Colonic mucosa (tissue), 4 donors: ENCODE data around the gene ZC3H13. TPM values are rescaled to one million over a fixed set of nuclear protein-coding genes. Genes with fewer than 3 reads are reported as not detected.

Experiments
- DNase-seq: peaks from one replicate; pipeline ENCODE4 v3.0.0-alpha.2; 2020
- H3K27ac ChIP-seq: fragments of 200-600 bp; one replicate; pipeline ENCODE4 v1.8.0; 2021
- H3K27me3 ChIP-seq: fragments of 200-600 bp; one replicate; pipeline ENCODE4 v1.8.0; 2021
- H3K36me3 ChIP-seq: fragments of 200-600 bp; one replicate; pipeline ENCODE4 v1.8.0; 2021
- H3K4me1 ChIP-seq: fragments of 200-600 bp; one replicate; pipeline ENCODE4 v1.8.0; 2021; ENCODE audit warnings: mild to moderate bottlenecking
- H3K4me3 ChIP-seq: fragments of 200-600 bp; one replicate; pipeline ENCODE4 v1.8.0; 2021
- H3K9ac ChIP-seq, 2 donors: one replicate each; pipeline ENCODE4 v1.7.0; 2013; ENCODE audit warnings: control low read depth in 2 of 2, low read depth in 2 of 2, low read length in 2 of 2
- H3K9me3 ChIP-seq: fragments of 200-600 bp; one replicate; pipeline ENCODE4 v1.8.0; 2021
- CTCF ChIP-seq: fragments of 200-600 bp; IDR thresholded peaks from one replicate; pipeline ENCODE4 v1.8.0; 2022; ENCODE audit warnings: antibody characterized with exemption, mild to moderate bottlenecking
- intact Hi-C: fragments of 100-400 bp; cut with DNase I; formaldehyde crosslinking; loops from one replicate; pipeline ENCODE4 v1.14.1; 2022
- total RNA-seq, 2 donors: library from RNA; stranded (reverse); fragmentation: NEBNext Ultra II Directional in 1 of 2; extraction: Animal tissue kit (Norgen Biotek cat#: 25700) in 1 of 2; gene quantifications; one replicate each; pipeline ENCODE4 v1.2.1, GENCODE V29; 2021
- donor health status: healthy.
- donor health status: DM: no; HTN: no; CAD: no.
- donor health status: DM: no; HTN: no; CAD: no.

ZC3H13 gene
- total RNA-seq, 2 donors from 2014 or later: 23.2 to 37.5 TPM

GRCh38 chr13:45941261-45941660, 111.3 kb downstream of the ZC3H13 start:
- TF ChIP-seq CTCF: no peak
- H3K9ac ChIP-seq: no peak overlapping the region
- no peak overlapping the region for H3K27ac ChIP-seq
- no peaks in the 10 kb centered on the region for H3K36me3 ChIP-seq
- H3K9me3 ChIP-seq: no peaks in the 10 kb centered on the region
- H3K4me3 ChIP-seq: no peak overlapping the region
- H3K27me3 ChIP-seq: no peaks in the 10 kb centered on the region
- intact Hi-C loops: no loop called here
- DNase-seq: no peak
- H3K4me1 ChIP-seq: no peaks in the 10 kb centered on the region

- no peak overlapping the region for H3K27ac ChIP-seq
- H3K9me3 ChIP-seq: no peaks in the 10 kb centered on the region
- intact Hi-C loops: no loop called here
Measured at GRCh38 chr13:45940061-45940460, 112.5 kb downstream of the ZC3H13 start.

GRCh38 chr13:45936621-45937020, 115.9 kb downstream of the ZC3H13 start:
- DNase-seq: no peak
- intact Hi-C loops: no loop called here
- H3K9ac ChIP-seq: no peak overlapping the region
- H3K9me3 ChIP-seq: no peaks in the 10 kb centered on the region
- H3K27ac ChIP-seq: no peak overlapping the region
- H3K4me1 ChIP-seq: no peaks in the 10 kb centered on the region
- no peaks in the 10 kb centered on the region for H3K27me3 ChIP-seq
- H3K36me3 ChIP-seq: no peaks in the 10 kb centered on the region
- TF ChIP-seq CTCF: no peak
- no peak overlapping the region for H3K4me3 ChIP-seq

More at GRCh38 chr13:45940061-45940460, 112.5 kb downstream of the ZC3H13 start:
- Histone ChIP-seq H3K27me3 (no peaks in the 10 kb centered on the region), H3K4me3 (no peak overlapping the region), H3K9ac (no peak overlapping the region), H3K4me1 (no peaks in the 10 kb centered on the region), H3K36me3 (no peaks in the 10 kb centered on the region)
- DNase-seq: no peak
- no peak for TF ChIP-seq CTCF

GRCh38 chr13:45934283-45934682, 118.3 kb downstream of the ZC3H13 start:
- intact Hi-C loops: no loop called here
- Histone ChIP-seq H3K9ac (no peak overlapping the region), H3K27me3 (no peaks in the 10 kb centered on the region), H3K9me3 (no peaks in the 10 kb centered on the region), H3K4me1 (no peaks in the 10 kb centered on the region), H3K27ac (no peak overlapping the region), H3K4me3 (no peak overlapping the region), H3K36me3 (no peaks in the 10 kb centered on the region)
- no peak for DNase-seq
- no peak for TF ChIP-seq CTCF

GRCh38 chr13:45933203-45933908, 119.2 kb downstream of the ZC3H13 start:
- Histone ChIP-seq H3K4me3 (no peak overlapping the region), H3K9me3 (no peaks in the 10 kb centered on the region), H3K36me3 (no peaks in the 10 kb centered on the region), H3K27me3 (no peaks in the 10 kb centered on the region), H3K4me1 (no peaks in the 10 kb centered on the region), H3K9ac (no peak overlapping the region), H3K27ac (no peak overlapping the region)
- DNase-seq: no peak
- intact Hi-C loops: no loop called here
- no peak for TF ChIP-seq CTCF
